CD8-positive, alpha-beta memory T cell (primary cell): Measurements from ENCODE around the gene PIGC. TPM values are rescaled to one million over a fixed set of nuclear protein-coding genes. Genes with fewer than 3 reads are reported as not detected.

Experiments used
- CTCF ChIA-PET: fragments of 350-600 bp; sonication (Branson Sonifier 250); formaldehyde crosslinking; loops from one replicate; lab custom pipeline; 2021; ENCODE audit warnings: antibody characterized with exemption; lab: Charles Lee
- POLR2A ChIA-PET: fragments of 350-600 bp; sonication (Branson Sonifier 250); formaldehyde crosslinking; loops from one replicate; lab custom pipeline; 2021; ENCODE audit warnings: antibody characterized with exemption; lab: Charles Lee
- DNase-seq, 5 donors: peaks; one replicate each; pipeline versions ENCODE4 v3.0.0 to v3.0.0-alpha.2; 2020 to 2022; ENCODE audit warnings: mixed read lengths in 1 of 5
- H3K27ac ChIP-seq: one replicate; pipeline ENCODE4 v1.7.0; 2013; ENCODE audit warnings: low read depth, mild to moderate bottlenecking, low read length, moderate library complexity
- H3K27me3 ChIP-seq: 2 replicates; pipeline ENCODE4 v1.7.0; 2013; ENCODE audit warnings: low read length, mild to moderate bottlenecking; ENCODE audit not compliant: insufficient read depth, poor library complexity, severe bottlenecking
- H3K36me3 ChIP-seq: 2 replicates; pipeline ENCODE4 v1.7.0; 2013; ENCODE audit warnings: mild to moderate bottlenecking, low read length, moderate library complexity; ENCODE audit not compliant: insufficient read depth
- H3K4me1 ChIP-seq: 2 replicates; pipeline ENCODE4 v1.7.0; 2013; ENCODE audit warnings: mild to moderate bottlenecking, low read length, moderate library complexity; ENCODE audit not compliant: insufficient read depth
- H3K4me3 ChIP-seq: 2 replicates; pipeline ENCODE4 v1.7.0; 2013; ENCODE audit warnings: mild to moderate bottlenecking, low read length
- H3K9me3 ChIP-seq: 2 replicates; pipeline ENCODE4 v1.7.0; 2013; ENCODE audit warnings: mild to moderate bottlenecking, low read length
- H3K27ac Mint-ChIP-seq, 8 donors: one replicate each; pipeline ENCODE4 v1.8.0; 2020 to 2021; ENCODE audit warnings: mixed read lengths in 8 of 8, mild to moderate bottlenecking in 6 of 8, inconsistent platforms in 3 of 8, moderate library complexity in 3 of 8
- H3K27me3 Mint-ChIP-seq, 2 donors: one replicate each; pipeline ENCODE4 v1.8.0; 2020 to 2021; ENCODE audit warnings: mixed read lengths in 2 of 2, mild to moderate bottlenecking in 1 of 2, moderate library complexity in 1 of 2
- H3K36me3 Mint-ChIP-seq, 3 donors: one replicate each; pipeline ENCODE4 v1.8.0; 2020 to 2021; ENCODE audit warnings: mixed read lengths in 3 of 3, inconsistent platforms in 1 of 3, mild to moderate bottlenecking in 1 of 3
- H3K4me1 Mint-ChIP-seq, 3 donors: one replicate each; pipeline ENCODE4 v1.8.0; 2020 to 2021; ENCODE audit warnings: mixed read lengths in 3 of 3, inconsistent platforms in 1 of 3, mild to moderate bottlenecking in 1 of 3
- H3K4me3 Mint-ChIP-seq, 7 donors: one replicate each; pipeline ENCODE4 v1.8.0; 2020 to 2021; ENCODE audit warnings: mixed read lengths in 7 of 7, mild to moderate bottlenecking in 6 of 7, moderate library complexity in 4 of 7, inconsistent platforms in 2 of 7
- H3K9me3 Mint-ChIP-seq, 5 donors: one replicate each; pipeline ENCODE4 v1.8.0; 2020 to 2022; ENCODE audit warnings: mixed read lengths in 5 of 5, mild to moderate bottlenecking in 3 of 5, moderate library complexity in 2 of 5, inconsistent platforms in 1 of 5
- polyA plus RNA-seq: library from polyadenylated mRNA; unstranded; fragments of 300-500 nt; fragmentation: Illumina TruSeq; gene quantifications from one replicate; pipeline ENCODE4 v1.2.3, GENCODE V29; 2021
- total RNA-seq, 2 experiments: library from RNA; stranded (reverse); gene quantifications; one replicate each; pipeline ENCODE4 v1.2.3, GENCODE V29; 2021

The PIGC gene
- total and polyA plus RNA-seq, 3 experiments from 2014 or later, result 26.4 to 88.5 (median 27.8) TPM

DNA sequence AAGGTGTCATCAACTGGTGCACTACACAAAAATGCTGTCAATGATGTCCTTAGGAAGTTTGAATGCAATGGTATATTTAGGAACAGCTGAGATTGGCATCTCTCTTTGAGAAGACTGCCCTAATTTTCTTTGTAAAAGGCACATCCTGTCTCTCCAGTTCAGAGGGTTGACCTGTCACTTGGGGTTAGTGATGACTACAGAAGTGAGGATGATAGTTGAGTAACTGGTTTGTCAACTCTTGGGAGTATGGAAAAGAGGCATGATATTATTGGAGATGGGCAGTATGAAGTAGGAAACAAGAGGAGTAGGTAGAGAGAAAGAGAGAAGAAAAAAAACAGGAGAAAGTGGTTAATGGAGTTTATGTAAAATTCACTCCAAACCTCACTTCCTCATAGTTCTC, 40.4 kb upstream of the PIGC start:
- Histone ChIP-seq H3K27ac (no peak overlapping the region), H3K9me3 (no peaks in the 10 kb centered on the region), H3K4me1 (peaks cover 6% of the 10 kb centered on the region), H3K36me3 (no peaks in the 10 kb centered on the region), H3K27me3 (no peaks in the 10 kb centered on the region), H3K4me3 (no peak overlapping the region)
- H3K9me3 Mint-ChIP-seq, result no peaks in the 10 kb centered on the region
- POLR2A ChIA-PET, result no interaction called here
- H3K27me3 Mint-ChIP-seq, result peaks cover under 1 to 7% of the 10 kb centered on the region in 2 donors
- no peak overlapping the region for H3K4me3 Mint-ChIP-seq
- DNase-seq, result no peak
- H3K4me1 Mint-ChIP-seq, result peaks cover 4 to 6% (median 6%) of the 10 kb centered on the region in 3 donors
- H3K36me3 Mint-ChIP-seq, result no peaks in the 10 kb centered on the region
- CTCF ChIA-PET, result no interaction called here
- peak overlapping the region in 1 of 8 donors; percentile 89 for H3K27ac Mint-ChIP-seq

DNA sequence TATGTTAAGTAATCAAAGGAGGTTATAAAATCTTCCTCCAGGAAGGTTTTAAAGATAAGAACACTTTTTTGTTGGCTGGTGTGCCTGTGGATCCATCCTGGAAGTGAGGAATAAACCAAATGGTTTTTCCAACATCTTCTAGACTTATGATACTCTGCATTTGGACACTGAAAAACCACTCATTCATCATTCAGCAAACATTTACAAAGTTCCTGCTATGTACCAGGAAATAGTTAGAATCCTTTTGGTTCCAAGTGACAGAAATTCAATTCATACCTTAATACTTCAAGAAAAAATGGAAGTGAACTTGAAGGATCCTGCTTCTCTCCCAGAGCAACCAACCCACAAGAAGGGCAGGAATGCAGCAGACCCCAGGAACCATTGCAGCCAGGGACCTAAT, 39.6 kb upstream of the PIGC start:
- no peak for DNase-seq
- no peak overlapping the region for H3K27ac Mint-ChIP-seq
- CTCF ChIA-PET, result no interaction called here
- no peak overlapping the region for H3K4me3 Mint-ChIP-seq
- no peaks in the 10 kb centered on the region for H3K36me3 Mint-ChIP-seq
- no peak overlapping the region for H3K4me3 ChIP-seq
- H3K36me3 ChIP-seq, result no peaks in the 10 kb centered on the region
- H3K9me3 Mint-ChIP-seq, result no peaks in the 10 kb centered on the region
- H3K4me1 ChIP-seq, result peaks cover 6% of the 10 kb centered on the region
- POLR2A ChIA-PET, result no interaction called here
- H3K4me1 Mint-ChIP-seq, result peaks cover 4 to 6% (median 6%) of the 10 kb centered on the region in 3 donors
- H3K27me3 ChIP-seq, result no peaks in the 10 kb centered on the region
- peaks cover 3 to 7% of the 10 kb centered on the region in 2 donors for H3K27me3 Mint-ChIP-seq
- no peaks in the 10 kb centered on the region for H3K9me3 ChIP-seq
- H3K27ac ChIP-seq, result no peak overlapping the region

DNA sequence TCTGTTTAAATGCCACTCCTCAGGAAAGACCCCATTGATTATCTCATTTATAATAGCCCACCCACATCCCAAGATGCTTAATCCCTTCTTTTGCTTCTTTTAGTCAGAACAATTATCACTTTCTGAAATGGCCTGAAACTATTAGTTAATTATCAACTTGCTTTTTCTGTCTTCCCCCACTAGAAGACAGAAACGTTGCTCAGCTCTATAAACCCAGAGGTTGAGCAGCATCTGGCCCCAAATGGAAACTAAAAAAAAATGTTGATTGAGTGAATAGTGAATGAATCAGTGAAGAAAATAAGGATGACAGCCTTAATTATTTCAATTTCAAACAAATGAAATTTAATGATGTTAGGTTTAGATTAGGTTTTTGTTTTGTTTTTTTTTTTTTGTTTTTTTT, 38.2 kb upstream of the PIGC start:
- no peaks in the 10 kb centered on the region for H3K4me1 Mint-ChIP-seq
- peaks cover 3 to 7% of the 10 kb centered on the region in 2 donors for H3K27me3 Mint-ChIP-seq
- no peak overlapping the region for H3K27ac Mint-ChIP-seq
- Histone ChIP-seq H3K4me1 (no peaks in the 10 kb centered on the region), H3K9me3 (no peaks in the 10 kb centered on the region), H3K36me3 (no peaks in the 10 kb centered on the region), H3K4me3 (no peak overlapping the region), H3K27me3 (no peaks in the 10 kb centered on the region), H3K27ac (no peak overlapping the region)
- no peaks in the 10 kb centered on the region for H3K36me3 Mint-ChIP-seq
- H3K9me3 Mint-ChIP-seq, result no peaks in the 10 kb centered on the region
- H3K4me3 Mint-ChIP-seq, result no peak overlapping the region
- CTCF ChIA-PET, result interaction anchor here (1.1 kb wide), 1 partner anchor 9 kb away, joined by 4 read pairs; no protein-coding TSS in a partner anchor
- no peak for DNase-seq
- POLR2A ChIA-PET, result no interaction called here

DNA sequence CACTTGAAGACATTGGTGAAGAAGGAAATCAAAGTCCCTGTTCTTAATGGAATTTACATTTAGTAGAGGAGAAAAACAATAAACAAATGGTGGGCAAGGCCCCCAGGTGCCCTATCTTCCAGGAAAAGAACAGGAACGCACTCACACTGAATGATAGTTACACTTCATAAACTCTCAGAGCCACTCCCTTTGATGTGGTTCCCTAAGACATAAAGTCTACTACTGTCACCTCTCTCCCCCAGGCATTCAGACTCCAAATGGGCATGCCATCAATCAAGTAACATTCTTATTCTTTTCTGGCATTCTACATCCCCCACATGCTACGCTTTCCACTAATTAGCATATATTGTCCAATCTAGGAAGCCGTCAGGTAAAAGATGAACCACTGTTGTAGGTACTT, 36.6 kb upstream of the PIGC start:
- H3K9me3 ChIP-seq, result no peaks in the 10 kb centered on the region
- no peaks in the 10 kb centered on the region for H3K4me1 Mint-ChIP-seq
- H3K4me3 Mint-ChIP-seq, result no peak overlapping the region
- peaks cover 3 to 4% of the 10 kb centered on the region in 2 donors for H3K27me3 Mint-ChIP-seq
- H3K36me3 Mint-ChIP-seq, result no peaks in the 10 kb centered on the region
- H3K9me3 Mint-ChIP-seq, result no peaks in the 10 kb centered on the region
- H3K4me1 ChIP-seq, result no peaks in the 10 kb centered on the region
- ChIA-PET CTCF (no interaction called here), POLR2A (no interaction called here)
- no peaks in the 10 kb centered on the region for H3K27me3 ChIP-seq
- H3K36me3 ChIP-seq, result no peaks in the 10 kb centered on the region
- no peak overlapping the region for H3K4me3 ChIP-seq
- H3K27ac ChIP-seq, result no peak overlapping the region
- no peak overlapping the region for H3K27ac Mint-ChIP-seq
- DNase-seq, result no peak

DNA sequence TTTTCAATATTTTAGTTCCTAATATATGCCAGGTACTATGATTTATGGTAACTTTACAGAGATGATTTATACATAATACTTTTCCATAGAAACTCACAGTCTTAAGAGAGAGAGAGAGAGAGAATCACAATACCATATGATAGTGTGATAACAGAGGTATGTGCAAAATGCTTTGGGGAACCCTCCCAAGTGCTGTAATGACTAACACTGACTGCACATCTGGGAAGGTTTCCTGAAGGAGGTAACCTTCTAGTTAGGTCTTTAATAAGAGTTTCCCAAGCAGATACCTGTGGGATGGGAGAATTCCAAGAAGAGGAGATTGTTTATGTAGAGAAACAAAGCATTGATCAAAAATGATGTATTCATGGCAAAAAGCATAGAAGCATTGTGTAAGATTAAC, 34.6 kb upstream of the PIGC start:
- Histone ChIP-seq H3K36me3 (no peaks in the 10 kb centered on the region), H3K4me3 (no peak overlapping the region), H3K27ac (no peak overlapping the region), H3K27me3 (no peaks in the 10 kb centered on the region), H3K4me1 (no peaks in the 10 kb centered on the region), H3K9me3 (no peaks in the 10 kb centered on the region)
- Mint-ChIP-seq H3K4me3 (no peak overlapping the region), H3K27ac (peak overlapping the region in 1 of 8 donors; percentile 12), H3K4me1 (no peaks in the 10 kb centered on the region), H3K36me3 (no peaks in the 10 kb centered on the region), H3K9me3 (no peaks in the 10 kb centered on the region), H3K27me3 (peaks cover 4 to 5% of the 10 kb centered on the region in 2 donors)
- ChIA-PET POLR2A (no interaction called here), CTCF (no interaction called here)
- no peak for DNase-seq

DNA sequence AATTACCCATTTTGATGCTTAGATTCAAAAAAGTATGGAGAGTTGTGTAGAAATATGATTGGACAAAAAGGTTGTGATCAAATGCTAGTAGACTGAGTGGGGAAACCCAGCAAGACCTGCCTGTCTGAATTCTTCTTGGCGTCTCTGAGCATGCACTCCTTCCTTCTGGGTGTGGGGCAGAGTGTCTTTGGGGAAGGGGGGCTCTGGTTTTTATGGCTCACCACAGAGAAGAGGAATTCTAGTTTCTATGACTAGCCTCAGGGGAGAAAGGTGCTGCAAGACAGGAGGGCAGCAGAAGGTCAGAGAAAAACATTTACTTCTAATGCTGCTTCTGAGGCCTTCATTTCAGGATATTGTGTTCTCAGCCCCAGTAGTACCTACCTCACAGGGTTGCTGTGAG, 33.9 kb upstream of the PIGC start:
- no peaks in the 10 kb centered on the region for H3K9me3 Mint-ChIP-seq
- CTCF ChIA-PET, result no interaction called here
- DNase-seq, result no peak
- H3K27ac ChIP-seq, result no peak overlapping the region
- no peak overlapping the region for H3K4me3 ChIP-seq
- H3K27ac Mint-ChIP-seq, result no peak overlapping the region
- no peaks in the 10 kb centered on the region for H3K36me3 ChIP-seq
- no peak overlapping the region for H3K4me3 Mint-ChIP-seq
- no peaks in the 10 kb centered on the region for H3K36me3 Mint-ChIP-seq
- POLR2A ChIA-PET, result no interaction called here
- no peaks in the 10 kb centered on the region for H3K27me3 ChIP-seq
- H3K4me1 ChIP-seq, result no peaks in the 10 kb centered on the region
- H3K27me3 Mint-ChIP-seq, result peaks cover 4 to 5% of the 10 kb centered on the region in 2 donors
- H3K4me1 Mint-ChIP-seq, result no peaks in the 10 kb centered on the region
- H3K9me3 ChIP-seq, result no peaks in the 10 kb centered on the region

DNA sequence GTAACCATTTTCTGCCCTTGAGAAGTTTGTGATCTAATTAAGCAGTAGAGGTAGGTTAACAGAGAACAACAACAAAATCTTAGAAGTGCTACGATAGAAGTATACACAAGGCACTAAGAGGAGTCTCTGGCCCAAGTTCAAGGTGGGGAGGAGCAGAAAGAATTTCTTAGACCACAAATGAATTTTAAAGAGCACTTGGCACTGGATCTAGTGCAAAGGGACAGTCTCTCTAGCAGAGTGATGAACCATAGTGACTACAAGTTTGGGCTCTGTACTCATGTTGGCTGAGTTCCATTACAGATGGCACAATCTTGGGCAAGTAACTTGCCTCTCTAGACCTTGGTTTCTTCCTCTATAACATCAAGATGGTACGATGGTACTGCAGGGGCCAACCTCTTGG, 33.3 kb upstream of the PIGC start:
- Mint-ChIP-seq H3K27ac (no peak overlapping the region), H3K27me3 (peaks cover 4 to 5% of the 10 kb centered on the region in 2 donors), H3K36me3 (no peaks in the 10 kb centered on the region), H3K4me3 (no peak overlapping the region), H3K4me1 (no peaks in the 10 kb centered on the region), H3K9me3 (no peaks in the 10 kb centered on the region)
- Histone ChIP-seq H3K27ac (no peak overlapping the region), H3K4me3 (no peak overlapping the region), H3K9me3 (no peaks in the 10 kb centered on the region), H3K36me3 (no peaks in the 10 kb centered on the region), H3K4me1 (no peaks in the 10 kb centered on the region), H3K27me3 (no peaks in the 10 kb centered on the region)
- no peak for DNase-seq
- POLR2A ChIA-PET, result no interaction called here
- CTCF ChIA-PET, result no interaction called here

DNA sequence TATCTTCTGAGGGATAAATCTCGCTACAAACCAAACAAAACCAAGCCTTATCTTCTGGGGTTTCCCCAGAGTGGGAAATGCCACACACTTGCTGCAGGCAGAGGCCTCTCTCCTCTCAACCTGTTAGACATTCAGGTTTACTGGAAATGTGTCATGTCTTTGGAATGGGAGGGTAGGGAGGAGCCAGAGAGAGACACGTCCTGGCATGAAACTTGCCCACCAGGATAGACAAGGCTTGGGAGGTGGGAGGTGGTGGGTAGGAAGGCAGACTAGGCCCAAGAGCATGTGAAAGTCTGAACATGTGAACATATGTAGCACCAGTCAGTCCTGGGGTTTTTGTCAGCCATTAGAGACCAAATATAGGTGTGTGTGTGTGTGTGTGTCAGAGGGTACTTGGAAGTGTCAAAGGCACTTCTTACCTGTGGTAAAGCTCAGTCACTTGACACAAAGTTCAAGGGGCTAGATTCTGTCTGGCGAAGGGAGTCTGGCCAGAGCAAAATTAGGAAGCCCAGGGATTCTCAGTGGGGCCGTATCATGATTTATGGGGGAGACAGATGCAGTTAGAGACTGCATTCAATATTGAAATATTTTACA, 32.4 kb upstream of the PIGC start:
- H3K4me3 Mint-ChIP-seq, result no peak overlapping the region
- H3K36me3 Mint-ChIP-seq, result no peaks in the 10 kb centered on the region
- Histone ChIP-seq H3K4me3 (no peak overlapping the region), H3K4me1 (no peaks in the 10 kb centered on the region), H3K9me3 (no peaks in the 10 kb centered on the region), H3K36me3 (no peaks in the 10 kb centered on the region), H3K27ac (no peak overlapping the region), H3K27me3 (no peaks in the 10 kb centered on the region)
- H3K4me1 Mint-ChIP-seq, result no peaks in the 10 kb centered on the region
- H3K27ac Mint-ChIP-seq, result peak overlapping the region in 1 of 8 donors; percentile 64
- peaks cover 4 to 5% of the 10 kb centered on the region in 2 donors for H3K27me3 Mint-ChIP-seq
- no peaks in the 10 kb centered on the region for H3K9me3 Mint-ChIP-seq
- DNase-seq, result no peak
- CTCF ChIA-PET, result no interaction called here
- POLR2A ChIA-PET, result no interaction called here
